A549 (cell line): ENCODE measurements around the gene NUP58. TPM values are rescaled to one million over a fixed set of nuclear protein-coding genes. Genes with fewer than 3 reads are reported as not detected.

Experiments used
- ATAC-seq, 2 experiments: fragments of 200-7000 bp in 1 of 2; fragments of >200 bp in 1 of 2; cut with Nextera tagmentation in 1 of 2; cut with Tn5 transposase in 1 of 2; 3 replicates each; pipeline versions ENCODE4 v1.8.0 to v1.9.1; 2018 to 2020; ENCODE audit warnings: mild to moderate bottlenecking in 1 of 2, moderate library complexity in 1 of 2
- CTCF ChIA-PET: fragments of 300-600 bp; sonication (Branson Sonifier 250); formaldehyde crosslinking; extraction: SDS; loops from one replicate; lab custom pipeline; 2021; ENCODE audit warnings: antibody characterized with exemption, inconsistent platforms; lab: Yijun Ruan, JAX
- POLR2A ChIA-PET: fragments of 350-600 bp; formaldehyde crosslinking; extraction: SDS; loops from one replicate; lab custom pipeline; 2021; ENCODE audit warnings: antibody characterized with exemption, inconsistent platforms; lab: Yijun Ruan, JAX
- DNase-seq, 2 experiments: peaks; one replicate each; pipeline versions ENCODE4 v3.0.0 to v3.0.0-alpha.2; 2011 to 2016; ENCODE audit warnings: low read depth in 1 of 2, low spot score in 1 of 2
- FAIRE-seq: peaks from 2 replicates; lab custom pipeline; 2011; peaks lifted over from hg19 to GRCh38; lab: Jason Lieb, UNC
- H3K27ac ChIP-seq, 2 experiments: fragments of >200 bp; sonication (Bioruptor Twin); formaldehyde crosslinking; 3 replicates each; pipeline ENCODE4 v1.5.1; 2016 to 2017
- H3K4me1 ChIP-seq: fragments of >200 bp; sonication (Bioruptor Twin); formaldehyde crosslinking; 3 replicates; pipeline ENCODE4 v1.6.1; 2016
- H3K4me2 ChIP-seq: fragments of >200 bp; sonication (Bioruptor Twin); formaldehyde crosslinking; 3 replicates; pipeline ENCODE4 v1.6.1; 2016
- H3K4me3 ChIP-seq: fragments of >200 bp; sonication (Bioruptor Twin); formaldehyde crosslinking; 3 replicates; pipeline ENCODE4 v1.5.1; 2016
- H3K9me3 ChIP-seq: fragments of >200 bp; sonication (Bioruptor Twin); formaldehyde crosslinking; 3 replicates; pipeline ENCODE4 v1.6.1; 2016
- BHLHE40 ChIP-seq: IDR thresholded peaks from 2 replicates; pipeline ENCODE4 v1.6.1; 2012; ENCODE audit warnings: low read depth, low read length, inconsistent platforms
- FOSL2 ChIP-seq, 2 experiments: fragments of 450-650 bp in 1 of 2; fragments of >200 bp in 1 of 2; sonication (Bioruptor Twin) in 1 of 2; formaldehyde crosslinking; IDR thresholded peaks; 2 replicates each; pipeline versions ENCODE4 v1.5.0 to v1.6.1; 2016 to 2020; ENCODE audit warnings: mild to moderate bottlenecking in 1 of 2, moderate library complexity in 1 of 2
- GATA3 ChIP-seq: IDR thresholded peaks from 2 replicates; pipeline ENCODE4 v1.6.1; 2012; ENCODE audit warnings: borderline replicate concordance
- HEYL ChIP-seq: fragments of 250-450 bp; sonication (Bioruptor Pico); IDR thresholded peaks from 2 replicates; pipeline ENCODE4 v1.8.0; 2021; ENCODE audit warnings: mild to moderate bottlenecking, moderate library complexity
- HOXB5 ChIP-seq: fragments of 250-450 bp; sonication (Bioruptor Pico); IDR thresholded peaks from 2 replicates; pipeline ENCODE4 v1.5.0; 2020; ENCODE audit warnings: mild to moderate bottlenecking, moderate library complexity
- JUN ChIP-seq, 2 experiments: fragments of >200 bp; sonication (Bioruptor Twin); formaldehyde crosslinking; IDR thresholded peaks; 2 replicates in 1 of 2; 3 replicates in 1 of 2; pipeline ENCODE4 v1.6.1; 2016 to 2017
- JUNB ChIP-seq: fragments of >200 bp; sonication (Bioruptor Twin); formaldehyde crosslinking; IDR thresholded peaks from 2 replicates; pipeline ENCODE4 v1.6.1; 2016
- MYC ChIP-seq: IDR thresholded peaks from 2 replicates; pipeline ENCODE4 v1.6.1; 2012; ENCODE audit warnings: mild to moderate bottlenecking, inconsistent platforms, low read length, improper control_type of control experiment, borderline replicate concordance
- PHF8 ChIP-seq: fragments of 200-600 bp; sonication (generic); IDR thresholded peaks from 2 replicates; pipeline ENCODE4 v1.6.1; 2016; ENCODE audit warnings: low read depth, mild to moderate bottlenecking, antibody characterized with exemption, moderate library complexity, borderline replicate concordance
- RAD21 ChIP-seq, 2 experiments: fragments of >200 bp in 1 of 2; sonication (Bioruptor Twin) in 1 of 2; formaldehyde crosslinking in 1 of 2; IDR thresholded peaks in 1 of 2; conservative IDR thresholded peaks in 1 of 2; 2 replicates in 1 of 2; 3 replicates in 1 of 2; pipeline ENCODE4 v1.6.1; 2012 to 2018; ENCODE audit warnings: inconsistent platforms in 1 of 2
- RARB ChIP-seq: fragments of 250-450 bp; sonication (Bioruptor Pico); IDR thresholded peaks from 2 replicates; pipeline ENCODE4 v1.8.0; 2021; ENCODE audit warnings: mild to moderate bottlenecking, moderate library complexity
- RCOR1 ChIP-seq: fragments of 150-350 bp; IDR thresholded peaks from 2 replicates; pipeline ENCODE4 v1.6.1; 2014; ENCODE audit warnings: antibody characterized with exemption, low read length, low read depth
- SREBF2 ChIP-seq: fragments of 450-650 bp; IDR thresholded peaks from 2 replicates; pipeline ENCODE4 v1.6.1; 2014; ENCODE audit warnings: mild to moderate bottlenecking, moderate library complexity
- TP53 ChIP-seq: fragments of 250-450 bp; sonication (Bioruptor Pico); IDR thresholded peaks from 2 replicates; pipeline ENCODE4 v1.5.0; 2021; ENCODE audit warnings: mild to moderate bottlenecking, moderate library complexity
- ZC3H11A ChIP-seq: fragments of 450-650 bp; IDR thresholded peaks from 2 replicates; pipeline ENCODE4 v1.6.1; 2014; ENCODE audit warnings: antibody characterized with exemption, mild to moderate bottlenecking
- WGBS: methylation state at CpG from one replicate; pipeline ENCODE4 v1.1.6; 2017; ENCODE audit errors: missing lambda C conversion rate; 5-methylcytosine and 5-hydroxymethylcytosine counted together
- polyA plus RNA-seq, 4 experiments: library from polyadenylated mRNA; depleted of rRNA in 3 of 4; stranded (reverse); fragments of >200 nt; fragmentation: RNase III in 1 of 4; extraction: RNeasy Plus Mini Kit Qiagen cat#74134 plus additional on column Dnase treatment in 1 of 4; gene quantifications; 2 replicates in 3 of 4; 3 replicates in 1 of 4; pipeline ENCODE4 v1.2.3, GENCODE V29; 2011 to 2017
- TF ChIP-seq, protein P1 (sequence below): IDR thresholded peaks from 2 replicates; pipeline ENCODE4 v1.6.1; 2012
- TF ChIP-seq, protein P2 (sequence below): fragments of 150-350 bp; IDR thresholded peaks from 2 replicates; pipeline ENCODE4 v1.6.1; 2014; ENCODE audit warnings: low read depth, mild to moderate bottlenecking, low read length
- TF ChIP-seq, protein P3 (sequence below): fragments of >200 bp; sonication (Bioruptor Twin); formaldehyde crosslinking; IDR thresholded peaks from 2 replicates; pipeline ENCODE4 v1.6.1; 2016
- TF ChIP-seq, protein P4 (sequence below): fragments of 450-650 bp; IDR thresholded peaks from 2 replicates; pipeline ENCODE4 v1.6.1; 2014; ENCODE audit warnings: antibody characterized with exemption
- TF ChIP-seq, protein P5 (sequence below): fragments of >200 bp; sonication (Bioruptor Twin); formaldehyde crosslinking; IDR thresholded peaks from 3 replicates; pipeline ENCODE4 v1.6.1; 2016
- TF ChIP-seq, protein P6 (sequence below): IDR thresholded peaks from 2 replicates; pipeline ENCODE4 v1.6.1; 2012; ENCODE audit warnings: low read depth, borderline replicate concordance
- TF ChIP-seq, protein P7 (sequence below): fragments of 250-450 bp; sonication (Bioruptor Pico); IDR thresholded peaks from 2 replicates; pipeline ENCODE4 v1.5.0; 2020; ENCODE audit warnings: low read depth, mild to moderate bottlenecking, moderate library complexity

The NUP58 gene
- polyA plus RNA-seq, 2 of the 4 experiments (the other 2 are of a cell fraction): 19.6 to 55.6 TPM

DNA sequence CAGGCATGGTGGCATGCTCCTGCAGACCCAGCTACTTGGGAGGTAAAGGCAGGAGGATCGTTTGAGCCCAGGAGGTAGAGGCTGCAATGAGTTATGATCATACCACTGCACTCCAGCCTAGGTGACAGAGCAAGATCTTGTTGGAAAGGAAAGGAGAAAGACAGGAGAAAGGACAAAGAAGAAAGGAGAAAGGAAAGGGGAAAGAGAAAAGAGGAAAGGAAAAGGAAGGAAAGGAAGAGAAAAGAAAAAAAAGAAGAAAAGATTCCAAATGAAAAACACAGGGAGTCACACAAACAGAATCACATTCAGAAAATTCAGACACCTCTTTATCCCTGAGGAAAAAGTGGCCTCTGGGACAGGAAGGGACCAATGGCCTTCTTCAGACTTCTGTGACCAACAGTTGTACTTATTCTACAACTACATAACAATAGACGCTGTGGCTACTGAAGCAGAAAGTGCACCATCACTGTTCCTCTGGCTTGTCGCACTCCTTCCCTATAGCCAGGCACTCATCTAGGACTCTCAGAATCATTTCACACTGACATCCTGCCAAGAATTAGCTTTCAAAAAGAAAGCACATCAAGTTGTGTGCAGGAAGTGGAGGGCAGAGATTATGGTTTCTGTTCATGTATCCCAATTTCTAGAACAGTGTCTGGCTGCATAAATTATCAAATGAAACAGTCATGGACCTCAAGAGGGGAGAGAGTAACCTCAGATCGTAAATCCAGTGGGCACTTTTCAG, 20.1 kb upstream of the NUP58 start:
- WGBS: 60% methylated on average over 4 of the region's 4 CpGs
- no peaks in the 10 kb centered on the region for H3K9me3 ChIP-seq
- H3K4me1 ChIP-seq: peaks cover 10% of the 10 kb centered on the region; the same call in 1 of the 3 replicates
- H3K4me3 ChIP-seq: no peak overlapping the region
- ATAC-seq: no peak
- no peak for FAIRE-seq
- CTCF ChIA-PET: interaction anchor here (0.7 kb wide), 1 partner anchor 82 kb away, joined by 3 read pairs; no protein-coding TSS in a partner anchor
- H3K27ac ChIP-seq: no peak overlapping the region
- POLR2A ChIA-PET: no interaction called here
- TF ChIP-seq SREBF2: no peak
- TF ChIP-seq HOXB5 (CRISPR knock-in tag): no peak
- TF ChIP-seq, protein P1, sequence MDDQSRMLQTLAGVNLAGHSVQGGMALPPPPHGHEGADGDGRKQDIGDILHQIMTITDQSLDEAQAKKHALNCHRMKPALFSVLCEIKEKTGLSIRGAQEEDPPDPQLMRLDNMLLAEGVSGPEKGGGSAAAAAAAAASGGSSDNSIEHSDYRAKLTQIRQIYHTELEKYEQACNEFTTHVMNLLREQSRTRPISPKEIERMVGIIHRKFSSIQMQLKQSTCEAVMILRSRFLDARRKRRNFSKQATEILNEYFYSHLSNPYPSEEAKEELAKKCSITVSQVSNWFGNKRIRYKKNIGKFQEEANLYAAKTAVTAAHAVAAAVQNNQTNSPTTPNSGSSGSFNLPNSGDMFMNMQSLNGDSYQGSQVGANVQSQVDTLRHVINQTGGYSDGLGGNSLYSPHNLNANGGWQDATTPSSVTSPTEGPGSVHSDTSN: no peak
- TF ChIP-seq GATA3: no peak
- TF ChIP-seq PHF8: no peak
- TF ChIP-seq, protein P2, sequence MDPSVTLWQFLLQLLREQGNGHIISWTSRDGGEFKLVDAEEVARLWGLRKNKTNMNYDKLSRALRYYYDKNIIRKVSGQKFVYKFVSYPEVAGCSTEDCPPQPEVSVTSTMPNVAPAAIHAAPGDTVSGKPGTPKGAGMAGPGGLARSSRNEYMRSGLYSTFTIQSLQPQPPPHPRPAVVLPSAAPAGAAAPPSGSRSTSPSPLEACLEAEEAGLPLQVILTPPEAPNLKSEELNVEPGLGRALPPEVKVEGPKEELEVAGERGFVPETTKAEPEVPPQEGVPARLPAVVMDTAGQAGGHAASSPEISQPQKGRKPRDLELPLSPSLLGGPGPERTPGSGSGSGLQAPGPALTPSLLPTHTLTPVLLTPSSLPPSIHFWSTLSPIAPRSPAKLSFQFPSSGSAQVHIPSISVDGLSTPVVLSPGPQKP: no peak
- no peak for TF ChIP-seq JUN (IDR thresholded peaks at IDR 0.05)
- no peak overlapping the region for H3K4me2 ChIP-seq
- no peak for DNase-seq

DNA sequence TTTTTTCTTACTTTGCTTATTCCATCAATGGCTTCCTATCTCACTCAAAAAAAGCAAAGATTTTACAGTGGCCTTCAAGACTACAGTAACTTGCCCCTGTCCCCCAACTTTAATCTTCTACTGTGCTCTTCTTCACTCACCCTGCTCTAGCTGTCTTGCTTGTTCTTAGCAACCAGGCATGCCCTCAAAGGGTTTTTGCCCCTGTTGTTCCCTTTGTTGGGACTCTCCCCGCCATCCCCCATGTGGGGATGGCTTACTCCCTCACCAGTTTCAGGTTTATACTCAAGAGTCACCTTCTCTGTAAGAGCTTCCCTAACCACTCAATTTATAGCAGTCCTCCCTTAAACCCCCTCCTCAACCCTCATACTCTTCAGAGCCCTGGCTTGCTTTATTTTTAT, 19.5 kb upstream of the NUP58 start:
- no peaks in the 10 kb centered on the region for H3K9me3 ChIP-seq
- no peak overlapping the region for H3K4me2 ChIP-seq
- ChIA-PET CTCF (interaction anchor here (1.1 kb wide), 1 partner anchor 29 kb away, joined by 3 read pairs; no protein-coding TSS in a partner anchor), POLR2A (no interaction called here)
- H3K4me1 ChIP-seq: peaks cover 10% of the 10 kb centered on the region; the same call in 1 of the 3 replicates
- ATAC-seq (no peak), DNase-seq (no peak), FAIRE-seq (no peak)
- TF ChIP-seq, protein P3, sequence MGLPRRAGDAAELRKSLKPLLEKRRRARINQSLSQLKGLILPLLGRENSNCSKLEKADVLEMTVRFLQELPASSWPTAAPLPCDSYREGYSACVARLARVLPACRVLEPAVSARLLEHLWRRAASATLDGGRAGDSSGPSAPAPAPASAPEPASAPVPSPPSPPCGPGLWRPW: no peak
- TF ChIP-seq, protein P4, sequence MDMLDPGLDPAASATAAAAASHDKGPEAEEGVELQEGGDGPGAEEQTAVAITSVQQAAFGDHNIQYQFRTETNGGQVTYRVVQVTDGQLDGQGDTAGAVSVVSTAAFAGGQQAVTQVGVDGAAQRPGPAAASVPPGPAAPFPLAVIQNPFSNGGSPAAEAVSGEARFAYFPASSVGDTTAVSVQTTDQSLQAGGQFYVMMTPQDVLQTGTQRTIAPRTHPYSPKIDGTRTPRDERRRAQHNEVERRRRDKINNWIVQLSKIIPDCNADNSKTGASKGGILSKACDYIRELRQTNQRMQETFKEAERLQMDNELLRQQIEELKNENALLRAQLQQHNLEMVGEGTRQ: no peak
- no peak for TF ChIP-seq TP53 (CRISPR knock-in tag)
- no peak for TF ChIP-seq RAD21 (conservative IDR thresholded peaks at IDR 0.05 in 1 of 2, IDR thresholded peaks at IDR 0.05 in 1 of 2)
- no peak for TF ChIP-seq MYC
- TF ChIP-seq RCOR1: no peak
- TF ChIP-seq HEYL: no peak
- TF ChIP-seq BHLHE40: no peak
- TF ChIP-seq FOSL2 (IDR thresholded peaks at IDR 0.05): no peak
- TF ChIP-seq FOSL2 (CRISPR knock-in tag; IDR thresholded peaks at IDR 0.05): no peak
- 91% methylated on average over 1 of the region's 1 CpG for WGBS
- H3K4me3 ChIP-seq: no peak overlapping the region
- no peak overlapping the region for H3K27ac ChIP-seq

DNA sequence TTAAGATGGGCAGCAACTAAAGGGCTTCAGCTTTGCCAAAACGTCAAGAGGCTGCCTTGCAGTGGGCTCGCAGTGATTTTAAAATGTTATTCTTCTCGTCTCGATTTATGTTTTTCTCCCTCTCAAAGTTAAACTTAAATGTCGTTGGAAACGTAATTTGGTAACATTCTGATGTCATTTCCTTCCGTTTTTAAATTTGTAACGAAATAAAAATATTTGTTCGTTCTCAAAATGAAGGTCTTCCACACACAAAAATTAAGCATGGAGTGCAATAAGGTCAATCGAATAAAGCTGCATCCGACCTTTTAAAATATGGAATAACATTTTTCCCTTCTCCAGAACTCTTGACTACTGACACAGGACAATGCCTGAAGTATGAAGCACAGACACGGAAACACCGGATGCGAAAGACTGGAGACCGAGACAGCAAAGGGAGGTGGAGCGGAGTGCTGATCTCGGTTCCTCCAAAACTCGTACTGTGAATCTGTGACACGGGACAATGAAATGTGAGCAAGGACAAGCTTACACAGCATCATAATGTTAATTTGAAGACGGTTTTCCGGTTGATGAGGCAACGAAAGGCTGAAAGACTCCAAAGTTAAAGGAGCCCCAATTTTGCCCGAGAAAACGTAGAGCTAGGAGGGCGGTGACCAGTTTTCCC, 15.0 kb upstream of the NUP58 start:
- H3K4me3 ChIP-seq: peak overlapping the region; percentile 98
- H3K27ac ChIP-seq: peak overlapping the region; percentile 83 to 87
- FAIRE-seq (no peak), DNase-seq (no peak), ATAC-seq (peak; percentile 57 to 58; a peak in 4 of 6 replicates)
- H3K4me2 ChIP-seq: peak overlapping the region; percentile 98
- CTCF ChIA-PET: interaction anchor here (0.6 to 1.9 kb wide), 5 partner anchors 9 to 59 kb away, joined by 3 to 8 read pairs (median 5); no protein-coding TSS in a partner anchor
- POLR2A ChIA-PET: no interaction called here
- H3K9me3 ChIP-seq: no peaks in the 10 kb centered on the region
- WGBS: 13% methylated on average over 25 of the region's 25 CpGs
- peaks cover 10% of the 10 kb centered on the region; the same call in 1 of the 3 replicates for H3K4me1 ChIP-seq
- TF ChIP-seq JUNB (no peak), RARB (CRISPR knock-in tag) (no peak), ZC3H11A (no peak)
- TF ChIP-seq, protein P5, sequence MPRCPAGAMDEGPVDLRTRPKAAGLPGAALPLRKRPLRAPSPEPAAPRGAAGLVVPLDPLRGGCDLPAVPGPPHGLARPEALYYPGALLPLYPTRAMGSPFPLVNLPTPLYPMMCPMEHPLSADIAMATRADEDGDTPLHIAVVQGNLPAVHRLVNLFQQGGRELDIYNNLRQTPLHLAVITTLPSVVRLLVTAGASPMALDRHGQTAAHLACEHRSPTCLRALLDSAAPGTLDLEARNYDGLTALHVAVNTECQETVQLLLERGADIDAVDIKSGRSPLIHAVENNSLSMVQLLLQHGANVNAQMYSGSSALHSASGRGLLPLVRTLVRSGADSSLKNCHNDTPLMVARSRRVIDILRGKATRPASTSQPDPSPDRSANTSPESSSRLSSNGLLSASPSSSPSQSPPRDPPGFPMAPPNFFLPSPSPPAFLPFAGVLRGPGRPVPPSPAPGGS: no peak
- TF ChIP-seq, protein P6, sequence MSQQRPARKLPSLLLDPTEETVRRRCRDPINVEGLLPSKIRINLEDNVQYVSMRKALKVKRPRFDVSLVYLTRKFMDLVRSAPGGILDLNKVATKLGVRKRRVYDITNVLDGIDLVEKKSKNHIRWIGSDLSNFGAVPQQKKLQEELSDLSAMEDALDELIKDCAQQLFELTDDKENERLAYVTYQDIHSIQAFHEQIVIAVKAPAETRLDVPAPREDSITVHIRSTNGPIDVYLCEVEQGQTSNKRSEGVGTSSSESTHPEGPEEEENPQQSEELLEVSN: no peak
- TF ChIP-seq, protein P7, sequence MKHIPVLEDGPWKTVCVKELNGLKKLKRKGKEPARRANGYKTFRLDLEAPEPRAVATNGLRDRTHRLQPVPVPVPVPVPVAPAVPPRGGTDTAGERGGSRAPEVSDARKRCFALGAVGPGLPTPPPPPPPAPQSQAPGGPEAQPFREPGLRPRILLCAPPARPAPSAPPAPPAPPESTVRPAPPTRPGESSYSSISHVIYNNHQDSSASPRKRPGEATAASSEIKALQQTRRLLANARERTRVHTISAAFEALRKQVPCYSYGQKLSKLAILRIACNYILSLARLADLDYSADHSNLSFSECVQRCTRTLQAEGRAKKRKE (CRISPR knock-in tag): no peak
- TF ChIP-seq, protein P4: no peak
- TF ChIP-seq, protein P2: no peak
